Uterus (tissue), 4 donors: ENCODE results near the gene PDE4B. TPM values are rescaled to one million over a fixed set of nuclear protein-coding genes. Genes with fewer than 3 reads are reported as not detected.

Experiments
- DNase-seq, 2 donors: peaks; one replicate each; pipeline ENCODE4 v3.0.0-alpha.2; 2019 to 2020
- H3K27ac ChIP-seq, 2 donors: fragments of 200-600 bp; sonication (generic); 1 replicate in 1 of 2; 2 replicates in 1 of 2; pipeline ENCODE4 v1.5.1; 2016 to 2018
- H3K27me3 ChIP-seq, 2 donors: fragments of 200-600 bp; sonication (generic); one replicate each; pipeline ENCODE4 v1.5.1; 2018 to 2019; ENCODE audit warnings: control low read depth in 1 of 2
- H3K36me3 ChIP-seq, 2 donors: fragments of 200-600 bp; sonication (generic); one replicate each; pipeline ENCODE4 v1.5.1; 2019; ENCODE audit warnings: control low read depth in 1 of 2
- H3K4me1 ChIP-seq, 2 donors: fragments of 200-600 bp; sonication (generic); one replicate each; pipeline ENCODE4 v1.5.1; 2018 to 2019; ENCODE audit warnings: control low read depth in 1 of 2
- H3K4me3 ChIP-seq, 2 donors: fragments of 200-600 bp; sonication (generic); 1 replicate in 1 of 2; 2 replicates in 1 of 2; pipeline ENCODE4 v1.5.1; 2018 to 2019; ENCODE audit warnings: mild to moderate bottlenecking in 1 of 2
- H3K9me3 ChIP-seq, 2 donors: fragments of 200-600 bp; sonication (generic); one replicate each; pipeline ENCODE4 v1.5.1; 2019; ENCODE audit warnings: control low read depth in 1 of 2
- CTCF ChIP-seq, 4 experiments: fragments of 200-600 bp in 2 of 4; fragments of 450-650 bp in 2 of 4; sonication (generic) in 2 of 4; IDR thresholded peaks; one replicate each; pipeline ENCODE4 v1.5.1; 2016 to 2019; ENCODE audit warnings: antibody characterized with exemption in 4 of 4, mild to moderate bottlenecking in 2 of 4, moderate library complexity in 1 of 4
- POLR2A ChIP-seq, 2 donors: fragments of 450-650 bp; IDR thresholded peaks; one replicate each; pipeline ENCODE4 v1.6.1; 2016; ENCODE audit warnings: antibody characterized with exemption in 2 of 2, mild to moderate bottlenecking in 1 of 2, moderate library complexity in 1 of 2
- intact Hi-C: fragments of 100-400 bp; cut with DNase I; formaldehyde crosslinking; loops from one replicate; pipeline ENCODE4 v1.15.1; 2023; ENCODE audit warnings: low total_unique reads
- total RNA-seq, 4 donors: library from RNA; depleted of rRNA in 3 of 4; stranded (reverse); fragments of >200 nt in 3 of 4; gene quantifications; one replicate each; pipeline versions ENCODE4 v1.1.0 to v1.2.4, GENCODE V29; 2014 to 2023
- donor health status: DM: yes; HTN: yes; CAD: no.

Gene PDE4B
- total RNA-seq, 4 donors from 2014 or later: 6.9 to 22.9 (median 17.8) TPM

GRCh38 chr1:66300972-66301451 is 508.3 kb downstream of the PDE4B start:
- Histone ChIP-seq H3K4me3 (no peak overlapping the region), H3K27me3 (no peaks in the 10 kb centered on the region), H3K9me3 (no peaks in the 10 kb centered on the region), H3K36me3 (no peaks in the 10 kb centered on the region), H3K27ac (peak overlapping the region in 1 of 2 donors; percentile 31), H3K4me1 (no peaks in the 10 kb centered on the region)
- no peak for DNase-seq
- TF ChIP-seq CTCF (IDR thresholded peaks at IDR 0.05) (no peak), POLR2A (IDR thresholded peaks at IDR 0.05) (no peak)
- intact Hi-C loops: no loop called here

- Histone ChIP-seq H3K4me3 (no peak overlapping the region), H3K27me3 (no peaks in the 10 kb centered on the region), H3K9me3 (no peaks in the 10 kb centered on the region), H3K27ac (no peak overlapping the region), H3K36me3 (no peaks in the 10 kb centered on the region), H3K4me1 (no peaks in the 10 kb centered on the region)
- TF ChIP-seq POLR2A (IDR thresholded peaks at IDR 0.05) (no peak), CTCF (IDR thresholded peaks at IDR 0.05) (no peak)
- no peak for DNase-seq
- intact Hi-C loops: no loop called here
Measured at GRCh38 chr1:66302184-66302742, 509.6 kb downstream of the PDE4B start.

GRCh38 chr1:66302815-66303214 is 510.1 kb downstream of the PDE4B start:
- Histone ChIP-seq H3K27ac (no peak overlapping the region), H3K36me3 (no peaks in the 10 kb centered on the region), H3K9me3 (no peaks in the 10 kb centered on the region), H3K4me1 (no peaks in the 10 kb centered on the region), H3K4me3 (no peak overlapping the region), H3K27me3 (no peaks in the 10 kb centered on the region)
- no peak for DNase-seq
- TF ChIP-seq CTCF (IDR thresholded peaks at IDR 0.05) (no peak), POLR2A (IDR thresholded peaks at IDR 0.05) (no peak)
- intact Hi-C loops: no loop called here

- Histone ChIP-seq H3K36me3 (no peaks in the 10 kb centered on the region), H3K9me3 (no peaks in the 10 kb centered on the region), H3K4me1 (no peaks in the 10 kb centered on the region), H3K27me3 (no peaks in the 10 kb centered on the region), H3K27ac (no peak overlapping the region), H3K4me3 (no peak overlapping the region)
- TF ChIP-seq POLR2A (IDR thresholded peaks at IDR 0.05) (no peak), CTCF (IDR thresholded peaks at IDR 0.05) (no peak)
- intact Hi-C loops: no loop called here
- no peak for DNase-seq
Measured at GRCh38 chr1:66303646-66304045, 511.0 kb downstream of the PDE4B start.

GRCh38 chr1:66304128-66304527 is 511.4 kb downstream of the PDE4B start:
- H3K36me3 ChIP-seq: no peaks in the 10 kb centered on the region
- TF ChIP-seq CTCF (IDR thresholded peaks at IDR 0.05): no peak
- no peak for TF ChIP-seq POLR2A (IDR thresholded peaks at IDR 0.05)
- H3K4me1 ChIP-seq: no peaks in the 10 kb centered on the region
- DNase-seq: no peak
- no peak overlapping the region for H3K27ac ChIP-seq
- H3K27me3 ChIP-seq: no peaks in the 10 kb centered on the region
- H3K4me3 ChIP-seq: no peak overlapping the region
- H3K9me3 ChIP-seq: no peaks in the 10 kb centered on the region
- intact Hi-C loops: no loop called here
